Stimulated activated naive CD8-positive, alpha-beta T cell treated with anti-CD3 and anti-CD28 coated beads, Interleukin-15, amount 100 ng/mL, for 72 hours (primary cell): ENCODE measurements around the gene SYS1.

Source experiments
- ATAC-seq: fragments of 150-1000 bp; cut with Tn5 transposase; 2 replicates; pipeline ENCODE4 v1.10.0; 2021; ENCODE audit warnings: mild to moderate bottlenecking, moderate library complexity
- DNase-seq, 2 donors: peaks; one replicate each; pipeline ENCODE4 v3.0.0; 2021 to 2022
- H3K27ac Mint-ChIP-seq, 2 donors: one replicate each; pipeline ENCODE4 v1.8.0; 2022; ENCODE audit warnings: mild to moderate bottlenecking in 2 of 2, mixed read lengths in 2 of 2, moderate library complexity in 2 of 2
- H3K27me3 Mint-ChIP-seq: one replicate; pipeline ENCODE4 v1.8.0; 2022; ENCODE audit warnings: mixed read lengths
- H3K4me1 Mint-ChIP-seq: one replicate; pipeline ENCODE4 v1.8.0; 2022; ENCODE audit warnings: mild to moderate bottlenecking, mixed read lengths
- H3K4me3 Mint-ChIP-seq, 2 donors: one replicate each; pipeline ENCODE4 v1.8.0; 2022; ENCODE audit warnings: mild to moderate bottlenecking in 2 of 2, mixed read lengths in 2 of 2, moderate library complexity in 1 of 2
- H3K9me3 Mint-ChIP-seq, 2 donors: one replicate each; pipeline ENCODE4 v1.8.0; 2022; ENCODE audit warnings: mixed read lengths in 2 of 2

The SYS1 gene

DNA sequence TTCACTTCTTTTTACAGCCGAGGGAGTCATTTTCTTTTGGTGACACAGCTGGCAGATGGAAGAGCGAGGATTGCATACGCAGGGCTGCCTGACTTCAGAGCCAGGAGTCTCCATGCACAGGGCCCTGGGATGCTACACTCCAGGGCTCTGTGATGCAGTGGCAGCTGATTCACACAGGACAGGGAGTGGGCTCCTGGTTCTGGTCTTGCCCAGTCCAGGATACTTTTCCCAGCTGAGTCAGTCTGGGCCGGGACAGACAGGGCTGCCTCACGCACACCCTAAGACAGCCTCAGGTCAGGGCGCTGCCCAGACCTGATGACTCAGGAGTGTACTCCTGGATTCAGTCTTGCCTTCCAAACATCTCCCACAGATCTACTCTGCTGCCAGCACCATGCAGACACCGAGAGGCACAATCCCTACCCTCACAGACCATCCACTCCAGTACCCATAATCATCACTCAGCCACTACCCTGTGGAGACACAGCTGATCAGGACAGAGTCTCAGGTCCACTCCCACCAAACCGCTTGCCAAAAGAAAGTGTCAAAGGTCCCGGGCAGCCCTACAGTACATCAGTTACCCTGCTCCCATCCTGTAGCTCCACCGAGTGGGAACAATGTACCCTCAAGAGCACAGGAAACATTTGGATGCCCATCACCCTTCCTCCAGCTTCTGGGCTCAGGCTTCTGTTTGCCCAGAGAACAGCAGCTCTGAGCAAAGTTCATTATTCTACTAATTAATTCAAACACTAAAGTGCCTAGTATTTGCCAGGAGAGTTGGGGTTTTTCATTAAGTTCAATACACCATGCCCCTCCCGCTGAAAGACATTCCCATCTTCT is 26.2 kb upstream of the SYS1 start:
- Mint-ChIP-seq H3K27ac (peak overlapping the region in 1 of 2 donors; percentile 44), H3K9me3 (no peaks in the 10 kb centered on the region), H3K4me1 (peaks cover 8% of the 10 kb centered on the region), H3K4me3 (no peak overlapping the region), H3K27me3 (no peaks in the 10 kb centered on the region)
- DNase-seq (no peak), ATAC-seq (no peak)

DNA sequence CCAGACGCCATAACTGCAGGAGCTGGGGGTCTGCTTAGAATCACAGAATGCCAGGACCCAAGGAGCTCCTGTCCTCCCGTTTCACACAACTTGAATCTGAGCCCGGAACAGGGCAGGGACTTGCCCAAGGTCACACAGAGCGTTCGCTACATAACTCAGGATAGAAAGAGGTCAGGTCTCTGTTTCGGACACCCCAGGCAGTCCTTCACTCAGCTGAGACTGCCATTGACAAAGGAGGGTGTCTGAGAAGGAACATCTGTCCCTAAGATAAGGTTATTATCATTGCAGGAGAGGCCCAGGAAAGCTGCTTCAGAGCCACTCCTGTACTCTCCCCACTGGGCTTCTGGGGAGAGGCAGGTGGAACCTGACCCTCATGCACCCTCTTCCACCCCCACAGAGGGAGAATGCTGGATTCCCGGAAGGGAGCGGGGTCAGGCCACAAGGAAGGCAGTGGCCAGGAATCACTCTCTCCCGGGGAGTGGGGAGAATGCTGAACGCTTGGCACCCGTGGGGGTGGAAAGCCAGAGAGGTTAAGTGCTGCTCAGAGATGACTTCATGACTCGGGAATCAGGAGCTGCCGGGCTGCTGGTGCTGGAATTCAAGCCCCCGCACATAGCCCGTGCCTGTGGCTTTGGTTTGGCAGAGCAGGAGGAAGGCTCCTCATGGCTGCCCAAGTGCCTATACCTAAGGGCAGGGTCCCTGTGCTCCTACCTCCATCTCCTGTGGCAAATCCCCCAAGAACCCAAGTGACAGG is 25.4 kb upstream of the SYS1 start:
- Mint-ChIP-seq H3K4me1 (peaks cover 13% of the 10 kb centered on the region), H3K27me3 (no peaks in the 10 kb centered on the region), H3K27ac (peak overlapping the region in 1 of 2 donors; percentile 44), H3K9me3 (no peaks in the 10 kb centered on the region), H3K4me3 (no peak overlapping the region)
- ATAC-seq (no peak), DNase-seq (no peak)

DNA sequence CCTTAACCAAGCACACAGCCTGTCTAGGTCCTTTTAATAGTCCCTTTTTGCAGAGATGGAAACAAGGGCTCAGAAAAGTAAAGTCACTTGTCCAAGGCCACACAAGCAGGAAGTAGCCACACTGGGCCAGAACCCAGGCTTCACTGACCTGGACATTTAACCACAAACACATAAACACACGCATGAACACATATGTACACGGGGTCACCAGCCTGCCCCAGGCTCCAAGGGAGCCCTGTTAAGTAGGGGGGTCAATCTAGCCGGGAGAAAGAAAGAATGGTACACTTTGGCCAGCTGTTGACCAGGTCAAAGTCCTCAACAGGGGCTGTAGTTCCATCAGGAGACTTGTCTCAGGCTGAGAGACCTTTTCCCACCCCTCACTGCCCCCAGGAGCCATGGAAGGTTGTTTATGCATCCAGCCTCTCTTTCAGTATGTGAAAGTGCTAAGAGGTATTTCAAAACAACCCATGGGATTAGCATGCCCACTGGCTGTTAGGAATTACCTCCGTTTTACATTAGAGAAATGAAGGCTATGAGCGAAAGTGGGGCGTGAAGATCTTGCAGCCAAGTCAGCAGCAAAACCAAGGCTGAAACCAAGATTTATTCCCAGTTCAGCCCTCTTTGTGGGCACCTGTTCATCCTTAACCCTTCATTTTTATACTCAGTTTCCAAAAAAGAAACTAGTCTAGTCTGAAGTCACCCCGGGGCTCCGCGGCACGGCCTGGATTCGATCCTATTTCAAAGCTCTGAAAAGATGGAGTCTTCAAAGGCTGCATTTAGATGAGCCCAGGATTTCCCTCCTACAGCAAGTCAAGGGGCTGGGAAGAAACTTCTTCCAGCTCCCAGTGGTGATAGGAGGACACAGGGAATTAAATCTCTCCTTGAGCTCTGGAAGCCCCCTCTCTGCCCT is 24.6 kb upstream of the SYS1 start:
- no peak overlapping the region for H3K27ac Mint-ChIP-seq
- H3K4me1 Mint-ChIP-seq: peaks cover 21% of the 10 kb centered on the region
- DNase-seq (no peak), ATAC-seq (no peak)
- no peak overlapping the region for H3K4me3 Mint-ChIP-seq
- no peaks in the 10 kb centered on the region for H3K27me3 Mint-ChIP-seq
- no peaks in the 10 kb centered on the region for H3K9me3 Mint-ChIP-seq

- ATAC-seq (no peak), DNase-seq (no peak)
- Mint-ChIP-seq H3K27me3 (no peaks in the 10 kb centered on the region), H3K4me3 (no peak overlapping the region), H3K9me3 (no peaks in the 10 kb centered on the region), H3K27ac (no peak overlapping the region), H3K4me1 (peaks cover 25% of the 10 kb centered on the region)
These were observed 23.9 kb upstream of the SYS1 start for GRCh38 chr20:45339084-45339483.

DNA sequence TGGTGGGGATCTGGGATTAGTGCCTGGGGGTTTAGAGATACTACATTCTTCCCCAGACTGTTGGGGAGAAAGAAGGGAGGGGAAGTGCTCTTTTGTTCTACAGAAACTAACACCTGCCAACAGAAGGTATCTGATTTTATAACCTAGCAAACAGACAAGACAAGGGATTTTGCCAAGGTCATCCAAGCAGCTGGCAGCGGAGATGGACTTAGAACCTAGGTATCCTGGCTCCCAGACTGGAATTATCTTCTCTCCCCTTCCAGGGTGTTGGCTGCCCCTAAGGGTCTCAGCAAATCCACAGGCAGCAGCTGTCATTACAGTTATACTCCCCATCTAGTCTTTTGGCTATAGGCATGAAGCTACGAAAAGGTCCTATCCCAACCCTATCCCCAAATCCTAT is 23.2 kb upstream of the SYS1 start:
- H3K9me3 Mint-ChIP-seq: no peaks in the 10 kb centered on the region
- no peak for DNase-seq
- H3K27me3 Mint-ChIP-seq: peaks cover 1% of the 10 kb centered on the region
- no peak overlapping the region for H3K27ac Mint-ChIP-seq
- ATAC-seq: no peak
- peaks cover 33% of the 10 kb centered on the region for H3K4me1 Mint-ChIP-seq
- no peak overlapping the region for H3K4me3 Mint-ChIP-seq

- Mint-ChIP-seq H3K4me3 (no peak overlapping the region), H3K27ac (no peak overlapping the region), H3K27me3 (peaks cover 7% of the 10 kb centered on the region), H3K9me3 (no peaks in the 10 kb centered on the region), H3K4me1 (peaks cover 38% of the 10 kb centered on the region)
- no peak for ATAC-seq
- DNase-seq: no peak
These were observed 22.6 kb upstream of the SYS1 start for GRCh38 chr20:45340236-45340847.

GRCh38 chr20:45340951-45341350 is 22.0 kb upstream of the SYS1 start:
- H3K27ac Mint-ChIP-seq: no peak overlapping the region
- DNase-seq: no peak
- no peak for ATAC-seq
- H3K9me3 Mint-ChIP-seq: no peaks in the 10 kb centered on the region
- H3K4me1 Mint-ChIP-seq: peaks cover 44% of the 10 kb centered on the region
- peaks cover 12% of the 10 kb centered on the region for H3K27me3 Mint-ChIP-seq
- H3K4me3 Mint-ChIP-seq: no peak overlapping the region

- Mint-ChIP-seq H3K4me1 (peaks cover 50% of the 10 kb centered on the region), H3K9me3 (no peaks in the 10 kb centered on the region), H3K27ac (no peak overlapping the region), H3K27me3 (peaks cover 12% of the 10 kb centered on the region), H3K4me3 (no peak overlapping the region)
- ATAC-seq (no peak), DNase-seq (no peak)
These were observed 21.4 kb upstream of the SYS1 start for GRCh38 chr20:45341579-45341938.

GRCh38 chr20:45341939-45342854 is 20.8 kb upstream of the SYS1 start:
- Mint-ChIP-seq H3K9me3 (no peaks in the 10 kb centered on the region), H3K27ac (no peak overlapping the region), H3K27me3 (peaks cover 12% of the 10 kb centered on the region), H3K4me1 (peaks cover 57% of the 10 kb centered on the region), H3K4me3 (no peak overlapping the region)
- ATAC-seq (no peak), DNase-seq (no peak)

- no peak overlapping the region for H3K4me3 Mint-ChIP-seq
- no peaks in the 10 kb centered on the region for H3K9me3 Mint-ChIP-seq
- DNase-seq (no peak), ATAC-seq (no peak)
- peaks cover 63% of the 10 kb centered on the region for H3K4me1 Mint-ChIP-seq
- H3K27ac Mint-ChIP-seq: peak overlapping the region; percentile 30 to 52
- peaks cover 12% of the 10 kb centered on the region for H3K27me3 Mint-ChIP-seq
These were observed 20.0 kb upstream of the SYS1 start for GRCh38 chr20:45342855-45343531.

- no peaks in the 10 kb centered on the region for H3K9me3 Mint-ChIP-seq
- H3K27ac Mint-ChIP-seq: no peak overlapping the region
- no peak overlapping the region for H3K4me3 Mint-ChIP-seq
- peaks cover 66% of the 10 kb centered on the region for H3K4me1 Mint-ChIP-seq
- ATAC-seq: no peak
- H3K27me3 Mint-ChIP-seq: peaks cover 12% of the 10 kb centered on the region
- no peak for DNase-seq
These were observed 19.3 kb upstream of the SYS1 start for GRCh38 chr20:45343532-45344167.

DNA sequence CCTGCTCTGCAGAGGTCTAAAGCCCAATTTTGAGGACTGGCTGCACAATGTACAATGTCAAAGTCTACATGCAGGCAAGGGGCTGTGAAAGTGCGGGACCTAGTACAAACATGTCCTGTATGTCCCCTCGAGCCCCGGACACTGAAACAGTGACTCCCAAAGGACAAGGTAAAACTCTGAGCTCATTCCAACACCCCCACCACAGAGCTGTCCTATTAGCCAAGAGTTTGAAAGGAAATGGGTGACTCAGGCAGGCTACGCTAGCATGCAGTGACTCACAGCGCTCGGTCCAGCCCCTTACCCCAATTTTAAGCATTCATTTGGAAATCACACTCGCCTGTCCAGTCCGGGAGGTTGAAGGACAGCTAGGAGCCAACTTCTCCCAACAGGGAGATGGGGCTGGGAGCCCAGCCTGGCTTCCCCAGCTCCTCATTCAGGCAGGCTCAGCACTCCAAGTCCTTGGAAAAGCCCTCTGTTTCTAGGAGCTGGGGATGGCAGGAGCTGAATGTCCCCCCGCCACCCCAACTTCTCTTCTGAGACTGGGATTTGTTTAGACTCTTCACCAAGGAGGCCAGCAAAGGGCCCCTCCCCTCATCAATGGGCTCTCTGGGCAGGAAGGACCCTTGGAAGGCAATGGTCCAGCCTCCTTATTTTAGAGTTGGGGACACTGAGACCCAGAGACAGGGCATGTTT is 18.6 kb upstream of the SYS1 start:
- Mint-ChIP-seq H3K9me3 (no peaks in the 10 kb centered on the region), H3K27me3 (peaks cover 12% of the 10 kb centered on the region), H3K4me3 (no peak overlapping the region), H3K27ac (no peak overlapping the region), H3K4me1 (peaks cover 71% of the 10 kb centered on the region)
- ATAC-seq: no peak
- no peak for DNase-seq
